Fibroblast of lung (primary cell): Measurements from ENCODE around the gene GAS7.

Experiments used
- CTCF ChIP-seq, 2 donors: IDR thresholded peaks in 1 of 2; conservative IDR thresholded peaks in 1 of 2; 1 replicate in 1 of 2; 2 replicates in 1 of 2; pipeline ENCODE4 v1.5.1; 2011 to 2012; ENCODE audit warnings: low read length in 2 of 2, control low read depth in 1 of 2, inconsistent platforms in 1 of 2, low read depth in 1 of 2, mild to moderate bottlenecking in 1 of 2
- EZH2 ChIP-seq: IDR thresholded peaks from 2 replicates; pipeline ENCODE4 v1.5.1; 2012; ENCODE audit warnings: low read length, control low read depth, mild to moderate bottlenecking; ENCODE audit errors: missing control alignments

DNA sequence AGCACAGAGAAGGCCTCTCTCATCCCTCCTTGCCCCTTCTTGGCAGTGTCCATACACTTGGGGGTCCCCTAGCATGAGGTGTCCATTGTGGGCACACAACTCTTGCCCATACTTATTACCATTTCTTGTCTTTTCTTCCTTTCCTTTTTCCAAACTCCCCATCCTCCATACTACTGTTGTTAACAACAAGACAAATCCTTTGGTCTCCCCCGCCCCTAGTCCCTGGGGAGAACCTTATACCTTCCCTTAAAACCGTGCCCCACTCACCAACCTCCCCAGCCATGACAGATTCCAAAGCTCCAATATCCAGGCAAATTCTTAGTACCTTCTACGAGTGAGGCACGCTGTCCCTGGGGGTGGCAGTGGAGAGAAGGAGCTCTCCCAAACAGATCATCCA, 82.9 kb downstream of the GAS7 start:
- TF ChIP-seq CTCF (conservative IDR thresholded peaks at IDR 0.05 in 1 of 2, IDR thresholded peaks at IDR 0.05 in 1 of 2; ENCODE audit: low read depth in 1 of 2, low read length in 2 of 2) (no peak), EZH2 (no peak)
